AG09319 (cell line): ENCODE measurements around the gene ROBO1.

ENCODE experiments used
- DNase-seq: peaks from one replicate; pipeline ENCODE4 v3.0.0-alpha.2; 2010; ENCODE audit warnings: low read depth; ENCODE audit errors: extremely low read depth
- CTCF ChIP-seq: IDR thresholded peaks from 2 replicates; pipeline ENCODE4 v1.5.1; 2011; ENCODE audit warnings: low read depth, mild to moderate bottlenecking, inconsistent platforms, low read length, moderate library complexity

ROBO1 gene

GRCh38 chr3:79005084-79005483 is 762.7 kb downstream of the ROBO1 start:
- DNase-seq, result no peak
- no peak for TF ChIP-seq CTCF

GRCh38 chr3:79003994-79004393 is 763.8 kb downstream of the ROBO1 start:
- no peak for DNase-seq
- TF ChIP-seq CTCF, result no peak

GRCh38 chr3:79002465-79003372 is 765.1 kb downstream of the ROBO1 start:
- no peak for DNase-seq
- TF ChIP-seq CTCF, result no peak

- no peak for TF ChIP-seq CTCF
- no peak for DNase-seq
Observed at GRCh38 chr3:79001255-79001654, 766.5 kb downstream of the ROBO1 start.

- DNase-seq, result no peak
- TF ChIP-seq CTCF, result no peak
Observed at GRCh38 chr3:78999139-78999538, 768.7 kb downstream of the ROBO1 start.

GRCh38 chr3:78995087-78995486 is 772.7 kb downstream of the ROBO1 start:
- no peak for TF ChIP-seq CTCF
- DNase-seq, result no peak

- DNase-seq, result no peak
- TF ChIP-seq CTCF, result no peak
Observed at GRCh38 chr3:78994174-78995027, 773.4 kb downstream of the ROBO1 start.
